ENCODE measurements around the gene GALNT10.

GRCh38 chr5:154311362-154311761 lies 120.8 kb downstream of the GALNT10 start:
- TF ChIP-seq, protein P1, sequence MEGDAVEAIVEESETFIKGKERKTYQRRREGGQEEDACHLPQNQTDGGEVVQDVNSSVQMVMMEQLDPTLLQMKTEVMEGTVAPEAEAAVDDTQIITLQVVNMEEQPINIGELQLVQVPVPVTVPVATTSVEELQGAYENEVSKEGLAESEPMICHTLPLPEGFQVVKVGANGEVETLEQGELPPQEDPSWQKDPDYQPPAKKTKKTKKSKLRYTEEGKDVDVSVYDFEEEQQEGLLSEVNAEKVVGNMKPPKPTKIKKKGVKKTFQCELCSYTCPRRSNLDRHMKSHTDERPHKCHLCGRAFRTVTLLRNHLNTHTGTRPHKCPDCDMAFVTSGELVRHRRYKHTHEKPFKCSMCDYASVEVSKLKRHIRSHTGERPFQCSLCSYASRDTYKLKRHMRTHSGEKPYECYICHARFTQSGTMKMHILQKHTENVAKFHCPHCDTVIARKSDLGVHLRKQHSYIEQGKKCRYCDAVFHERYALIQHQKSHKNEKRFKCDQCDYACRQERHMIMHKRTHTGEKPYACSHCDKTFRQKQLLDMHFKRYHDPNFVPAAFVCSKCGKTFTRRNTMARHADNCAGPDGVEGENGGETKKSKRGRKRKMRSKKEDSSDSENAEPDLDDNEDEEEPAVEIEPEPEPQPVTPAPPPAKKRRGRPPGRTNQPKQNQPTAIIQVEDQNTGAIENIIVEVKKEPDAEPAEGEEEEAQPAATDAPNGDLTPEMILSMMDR (IDR thresholded peaks at IDR 0.05; ENCODE audit: insufficient read depth, low read depth, low read length): no peak
- no peak for TF ChIP-seq EZH2 (IDR thresholded peaks at IDR 0.05; ENCODE audit: insufficient read depth, low read length)
